HepG2 (cell line): ENCODE results near the gene SURF2. TPM values are rescaled to one million over a fixed set of nuclear protein-coding genes. Genes with fewer than 3 reads are reported as not detected.

Experiments used
- FOXA3 ChIP-seq: IDR thresholded peaks from 2 replicates; pipeline ENCODE4 v1.6.1; 2016; ENCODE audit warnings: missing genetic modification reagents, missing compliant biosample characterization
- GLI4 ChIP-seq: sonication (generic); formaldehyde crosslinking; IDR thresholded peaks from 2 replicates; pipeline ENCODE4 v1.5.1; 2020; ENCODE audit warnings: missing genetic modification reagents, mild to moderate bottlenecking, moderate library complexity, borderline replicate concordance
- LCORL ChIP-seq, 2 experiments: fragments of 450-650 bp in 1 of 2; sonication (generic) in 1 of 2; formaldehyde crosslinking in 1 of 2; IDR thresholded peaks; 2 replicates each; pipeline versions ENCODE4 v1.5.0 to v1.6.1; 2017 to 2020; ENCODE audit warnings: antibody characterized with exemption in 1 of 2, missing genetic modification reagents in 1 of 2
- MIER2 ChIP-seq: IDR thresholded peaks from 2 replicates; pipeline ENCODE4 v1.6.1; 2016; ENCODE audit warnings: missing biosample characterization, missing genetic modification reagents
- NFIB ChIP-seq: sonication (generic); formaldehyde crosslinking; IDR thresholded peaks from 2 replicates; pipeline ENCODE4 v1.9.0; 2021; ENCODE audit warnings: missing genetic modification reagents, mild to moderate bottlenecking, borderline replicate concordance
- RAD51 ChIP-seq: fragments of 450-650 bp; IDR thresholded peaks from 2 replicates; pipeline ENCODE4 v1.6.1; 2016; ENCODE audit warnings: borderline replicate concordance
- RELA ChIP-seq: sonication (generic); formaldehyde crosslinking; IDR thresholded peaks from 2 replicates; pipeline ENCODE4 v1.4.0; 2020; ENCODE audit warnings: missing genetic modification reagents
- SALL1 ChIP-seq: sonication (generic); formaldehyde crosslinking; IDR thresholded peaks from 2 replicates; pipeline ENCODE4 v1.8.0; 2022; ENCODE audit warnings: mild to moderate bottlenecking, missing genetic modification reagents
- SP4 ChIP-seq: sonication (generic); formaldehyde crosslinking; IDR thresholded peaks from 2 replicates; pipeline ENCODE4 v1.8.1; 2023; ENCODE audit warnings: mild to moderate bottlenecking, missing genetic modification reagents
- TAF1 ChIP-seq: sonication (generic); formaldehyde crosslinking; IDR thresholded peaks from 2 replicates; pipeline ENCODE4 v1.4.0; 2020; ENCODE audit warnings: missing genetic modification reagents
- YY1 ChIP-seq: IDR thresholded peaks from 2 replicates; pipeline ENCODE4 v1.6.1; 2011; ENCODE audit warnings: low read length, low read depth, moderate library complexity, mild to moderate bottlenecking; ENCODE audit not compliant: insufficient read depth, insufficient replicate concordance
- ZFP62 ChIP-seq: sonication (generic); formaldehyde crosslinking; IDR thresholded peaks from 2 replicates; pipeline ENCODE4 v1.4.0; 2020; ENCODE audit warnings: missing genetic modification reagents
- ZNF143 ChIP-seq: sonication (generic); formaldehyde crosslinking; IDR thresholded peaks from 2 replicates; pipeline ENCODE4 v1.4.0; 2020; ENCODE audit warnings: missing genetic modification reagents
- ZNF253 ChIP-seq: sonication (generic); formaldehyde crosslinking; IDR thresholded peaks from 2 replicates; pipeline ENCODE4 v1.8.0; 2022; ENCODE audit warnings: mild to moderate bottlenecking, missing genetic modification reagents, borderline replicate concordance
- ZNF446 ChIP-seq: sonication (generic); formaldehyde crosslinking; IDR thresholded peaks from 2 replicates; pipeline ENCODE4 v1.5.0; 2020; ENCODE audit warnings: mild to moderate bottlenecking, missing genetic modification reagents
- ZNF768 ChIP-seq: sonication (generic); formaldehyde crosslinking; IDR thresholded peaks from 2 replicates; pipeline ENCODE4 v1.4.0; 2020; ENCODE audit warnings: missing genetic modification reagents
- ZNF775 ChIP-seq: sonication (generic); formaldehyde crosslinking; IDR thresholded peaks from 2 replicates; pipeline ENCODE4 v1.4.0; 2020; ENCODE audit warnings: missing genetic modification reagents, mild to moderate bottlenecking, moderate library complexity, borderline replicate concordance
- polyA plus RNA-seq, 8 experiments: library from polyadenylated mRNA; depleted of rRNA in 3 of 8; stranded (reverse) in 7 of 8; unstranded in 1 of 8; fragments of >200 nt; fragmentation: Illumina TruSeq in 4 of 8; extraction: Trizol in 4 of 8; gene quantifications; 2 replicates each; pipeline versions ENCODE4 v1.2.1 to v1.2.3, GENCODE V29; 2011 to 2016; ENCODE audit warnings: low read depth in 4 of 8, missing spikeins in 1 of 8, mixed read lengths in 1 of 8; ENCODE audit not compliant: insufficient read depth in 1 of 8
- total RNA-seq, 5 experiments: library from RNA; depleted of rRNA; stranded (reverse); fragments of >200 nt; fragmentation: Illumina TruSeq; extraction: Trizol; gene quantifications; 2 replicates each; pipeline ENCODE4 v1.2.3, GENCODE V29; 2016; ENCODE audit warnings: low read depth in 1 of 5
- TF ChIP-seq, protein P1 (sequence below): sonication (generic); formaldehyde crosslinking; IDR thresholded peaks from 2 replicates; pipeline ENCODE4 v1.9.0; 2021; ENCODE audit warnings: missing genetic modification reagents, mild to moderate bottlenecking, borderline replicate concordance
- TF ChIP-seq, protein P2 (sequence below): IDR thresholded peaks from 2 replicates; pipeline ENCODE4 v1.6.1; 2018; ENCODE audit warnings: missing genetic modification reagents
- TF ChIP-seq, protein P3 (sequence below): sonication (generic); formaldehyde crosslinking; IDR thresholded peaks from 2 replicates; pipeline ENCODE4 v1.4.0; 2020; ENCODE audit warnings: missing genetic modification reagents, borderline replicate concordance
- TF ChIP-seq, protein P4 (sequence below): sonication (generic); formaldehyde crosslinking; IDR thresholded peaks from 2 replicates; pipeline ENCODE4 v1.8.1; 2023; ENCODE audit warnings: missing genetic modification reagents, mild to moderate bottlenecking, borderline replicate concordance
- TF ChIP-seq, protein P5 (sequence below): sonication (generic); formaldehyde crosslinking; IDR thresholded peaks from 2 replicates; pipeline ENCODE4 v1.8.1; 2022; ENCODE audit warnings: low read depth, mild to moderate bottlenecking, missing genetic modification reagents

The SURF2 gene
- total and polyA plus RNA-seq, 2 of the 13 experiments (the other 11 are each of a cell fraction or from before 2014, with no cell fraction given) = 6.3 to 13.6 TPM

DNA sequence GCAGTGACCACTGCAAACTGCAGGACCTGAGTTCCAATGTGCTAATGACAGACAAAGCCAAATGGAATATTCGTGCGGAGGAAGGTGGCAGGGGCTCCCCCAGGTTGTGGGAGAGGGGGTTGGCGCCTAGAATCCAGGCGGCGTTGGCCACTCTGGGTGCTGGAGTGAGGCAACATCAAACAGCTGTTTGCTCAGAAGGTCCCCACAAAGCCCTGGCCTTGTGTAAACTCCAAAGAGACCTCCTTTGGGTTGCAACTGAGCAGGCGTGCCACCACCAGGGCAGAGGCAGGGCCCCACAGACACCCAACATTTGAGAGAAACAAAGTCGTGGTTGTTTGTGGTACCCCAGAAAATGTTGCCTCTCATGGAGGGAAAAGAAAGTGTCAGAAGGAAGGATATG, 34.4 kb downstream of the SURF2 start (continued):
- TF ChIP-seq, protein P1, sequence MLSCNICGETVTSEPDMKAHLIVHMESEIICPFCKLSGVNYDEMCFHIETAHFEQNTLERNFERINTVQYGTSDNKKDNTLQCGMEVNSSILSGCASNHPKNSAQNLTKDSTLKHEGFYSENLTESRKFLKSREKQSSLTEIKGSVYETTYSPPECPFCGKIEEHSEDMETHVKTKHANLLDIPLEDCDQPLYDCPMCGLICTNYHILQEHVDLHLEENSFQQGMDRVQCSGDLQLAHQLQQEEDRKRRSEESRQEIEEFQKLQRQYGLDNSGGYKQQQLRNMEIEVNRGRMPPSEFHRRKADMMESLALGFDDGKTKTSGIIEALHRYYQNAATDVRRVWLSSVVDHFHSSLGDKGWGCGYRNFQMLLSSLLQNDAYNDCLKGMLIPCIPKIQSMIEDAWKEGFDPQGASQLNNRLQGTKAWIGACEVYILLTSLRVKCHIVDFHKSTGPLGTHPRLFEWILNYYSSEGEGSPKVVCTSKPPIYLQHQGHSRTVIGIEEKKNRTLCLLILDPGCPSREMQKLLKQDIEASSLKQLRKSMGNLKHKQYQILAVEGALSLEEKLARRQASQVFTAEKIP (CRISPR knock-in tag) = no peak
- TF ChIP-seq SALL1 (CRISPR knock-in tag) = no peak; the same call in 1 of the 2 replicates
- no peak for TF ChIP-seq ZFP62 (CRISPR knock-in tag)
- 0 out of 2 replicates have a peak, but pooled peaks have one; percentile 23 for TF ChIP-seq SP4 (CRISPR knock-in tag)
- no peak for TF ChIP-seq ZNF143 (CRISPR knock-in tag)
- TF ChIP-seq MIER2 (CRISPR knock-in tag) = no peak
- TF ChIP-seq, protein P2, sequence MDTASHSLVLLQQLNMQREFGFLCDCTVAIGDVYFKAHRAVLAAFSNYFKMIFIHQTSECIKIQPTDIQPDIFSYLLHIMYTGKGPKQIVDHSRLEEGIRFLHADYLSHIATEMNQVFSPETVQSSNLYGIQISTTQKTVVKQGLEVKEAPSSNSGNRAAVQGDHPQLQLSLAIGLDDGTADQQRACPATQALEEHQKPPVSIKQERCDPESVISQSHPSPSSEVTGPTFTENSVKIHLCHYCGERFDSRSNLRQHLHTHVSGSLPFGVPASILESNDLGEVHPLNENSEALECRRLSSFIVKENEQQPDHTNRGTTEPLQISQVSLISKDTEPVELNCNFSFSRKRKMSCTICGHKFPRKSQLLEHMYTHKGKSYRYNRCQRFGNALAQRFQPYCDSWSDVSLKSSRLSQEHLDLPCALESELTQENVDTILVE (CRISPR knock-in tag) = no peak
- no peak for TF ChIP-seq ZNF775
- TF ChIP-seq TAF1 (CRISPR knock-in tag) = no peak
- TF ChIP-seq, protein P3, sequence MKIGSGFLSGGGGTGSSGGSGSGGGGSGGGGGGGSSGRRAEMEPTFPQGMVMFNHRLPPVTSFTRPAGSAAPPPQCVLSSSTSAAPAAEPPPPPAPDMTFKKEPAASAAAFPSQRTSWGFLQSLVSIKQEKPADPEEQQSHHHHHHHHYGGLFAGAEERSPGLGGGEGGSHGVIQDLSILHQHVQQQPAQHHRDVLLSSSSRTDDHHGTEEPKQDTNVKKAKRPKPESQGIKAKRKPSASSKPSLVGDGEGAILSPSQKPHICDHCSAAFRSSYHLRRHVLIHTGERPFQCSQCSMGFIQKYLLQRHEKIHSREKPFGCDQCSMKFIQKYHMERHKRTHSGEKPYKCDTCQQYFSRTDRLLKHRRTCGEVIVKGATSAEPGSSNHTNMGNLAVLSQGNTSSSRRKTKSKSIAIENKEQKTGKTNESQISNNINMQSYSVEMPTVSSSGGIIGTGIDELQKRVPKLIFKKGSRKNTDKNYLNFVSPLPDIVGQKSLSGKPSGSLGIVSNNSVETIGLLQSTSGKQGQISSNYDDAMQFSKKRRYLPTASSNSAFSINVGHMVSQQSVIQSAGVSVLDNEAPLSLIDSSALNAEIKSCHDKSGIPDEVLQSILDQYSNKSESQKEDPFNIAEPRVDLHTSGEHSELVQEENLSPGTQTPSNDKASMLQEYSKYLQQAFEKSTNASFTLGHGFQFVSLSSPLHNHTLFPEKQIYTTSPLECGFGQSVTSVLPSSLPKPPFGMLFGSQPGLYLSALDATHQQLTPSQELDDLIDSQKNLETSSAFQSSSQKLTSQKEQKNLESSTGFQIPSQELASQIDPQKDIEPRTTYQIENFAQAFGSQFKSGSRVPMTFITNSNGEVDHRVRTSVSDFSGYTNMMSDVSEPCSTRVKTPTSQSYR = no peak
- TF ChIP-seq, protein P4, sequence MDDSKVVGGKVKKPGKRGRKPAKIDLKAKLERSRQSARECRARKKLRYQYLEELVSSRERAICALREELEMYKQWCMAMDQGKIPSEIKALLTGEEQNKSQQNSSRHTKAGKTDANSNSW (CRISPR knock-in tag) = no peak
- no peak for TF ChIP-seq ZNF446
- no peak for TF ChIP-seq ZNF768 (CRISPR knock-in tag)
- peak; percentile 54 for TF ChIP-seq FOXA3
- no peak for TF ChIP-seq ZNF253 (CRISPR knock-in tag)
- no peak for TF ChIP-seq NFIB (CRISPR knock-in tag)
- TF ChIP-seq RAD51 = no peak
- TF ChIP-seq, protein P5, sequence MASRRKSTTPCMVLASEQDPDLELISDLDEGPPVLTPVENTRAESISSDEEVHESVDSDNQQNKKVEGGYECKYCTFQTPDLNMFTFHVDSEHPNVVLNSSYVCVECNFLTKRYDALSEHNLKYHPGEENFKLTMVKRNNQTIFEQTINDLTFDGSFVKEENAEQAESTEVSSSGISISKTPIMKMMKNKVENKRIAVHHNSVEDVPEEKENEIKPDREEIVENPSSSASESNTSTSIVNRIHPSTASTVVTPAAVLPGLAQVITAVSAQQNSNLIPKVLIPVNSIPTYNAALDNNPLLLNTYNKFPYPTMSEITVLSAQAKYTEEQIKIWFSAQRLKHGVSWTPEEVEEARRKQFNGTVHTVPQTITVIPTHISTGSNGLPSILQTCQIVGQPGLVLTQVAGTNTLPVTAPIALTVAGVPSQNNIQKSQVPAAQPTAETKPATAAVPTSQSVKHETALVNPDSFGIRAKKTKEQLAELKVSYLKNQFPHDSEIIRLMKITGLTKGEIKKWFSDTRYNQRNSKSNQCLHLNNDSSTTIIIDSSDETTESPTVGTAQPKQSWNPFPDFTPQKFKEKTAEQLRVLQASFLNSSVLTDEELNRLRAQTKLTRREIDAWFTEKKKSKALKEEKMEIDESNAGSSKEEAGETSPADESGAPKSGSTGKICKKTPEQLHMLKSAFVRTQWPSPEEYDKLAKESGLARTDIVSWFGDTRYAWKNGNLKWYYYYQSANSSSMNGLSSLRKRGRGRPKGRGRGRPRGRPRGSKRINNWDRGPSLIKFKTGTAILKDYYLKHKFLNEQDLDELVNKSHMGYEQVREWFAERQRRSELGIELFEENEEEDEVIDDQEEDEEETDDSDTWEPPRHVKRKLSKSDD (CRISPR knock-in tag) = no peak
- TF ChIP-seq GLI4 = no peak
- no peak for TF ChIP-seq YY1
- TF ChIP-seq RELA (CRISPR knock-in tag) = no peak
- TF ChIP-seq LCORL (IDR thresholded peaks at IDR 0.05) = no peak
- 0 out of 2 replicates have a peak, but pooled peaks have one; percentile 29 for TF ChIP-seq LCORL (CRISPR knock-in tag; IDR thresholded peaks at IDR 0.05)
